ENCODE data around the gene CXCR4. TPM values are rescaled to one million over a fixed set of nuclear protein-coding genes. Genes with fewer than 3 reads are reported as not detected.

The CXCR4 gene
- total and polyA plus RNA-seq, 2 of the 4 experiments (the other 2 are of a cell fraction): not detected

GRCh38 chr2:136108463-136108862, 9.5 kb downstream of the CXCR4 start:
- H3K4me3 ChIP-seq (ENCODE audit: insufficient read depth, low read depth, low read length): no peak overlapping the region
- H3K18ac ChIP-seq (ENCODE audit: low read depth, low read length): no peak overlapping the region
- no peak overlapping the region for H2BK15ac ChIP-seq (ENCODE audit: low read depth, low read length)
- H3K9me3 ChIP-seq (ENCODE audit: control insufficient read depth, insufficient read depth, low read length): no peaks in the 10 kb centered on the region
- H3K4me1 ChIP-seq (ENCODE audit: control insufficient read depth, insufficient read depth, low read length): no peaks in the 10 kb centered on the region
- H3K4ac ChIP-seq (ENCODE audit: low read depth, low read length): no peak overlapping the region
- no peaks in the 10 kb centered on the region for H3K79me1 ChIP-seq (ENCODE audit: low read depth in 1 of 2, low read length in 2 of 2)
- no peak overlapping the region for H2BK120ac ChIP-seq (ENCODE audit: low read depth, low read length)
- H4K20me1 ChIP-seq (ENCODE audit: insufficient read depth, low read length): no peaks in the 10 kb centered on the region
- H3K9me1 ChIP-seq (ENCODE audit: insufficient read depth, low read length): no peaks in the 10 kb centered on the region
- dilution Hi-C loops (cut with HindIII; ENCODE audit: low sequenced_read_pairs, unreplicated experiment) (no loop called here), in situ Hi-C loops (cut with MboI; ENCODE audit: low sequenced_read_pairs) (no loop called here), intact Hi-C loops (cut with micrococcal nuclease) (no loop called here)
- H3K23ac ChIP-seq (ENCODE audit: low read depth, low read length): no peak overlapping the region
- BruUV-seq (replicated peaks): no TSS peak
- H3K4me2 ChIP-seq (ENCODE audit: low read depth, low read length): no peak overlapping the region
- no peak overlapping the region for H2AK5ac ChIP-seq (ENCODE audit: low read depth, low read length)
- H3K14ac ChIP-seq (replicated peaks; ENCODE audit: low read depth, low read length): no peak overlapping the region
- no peak overlapping the region for H2BK5ac ChIP-seq (ENCODE audit: low read depth, low read length, poor library complexity, severe bottlenecking)
- H3K9ac ChIP-seq (ENCODE audit: low read depth, low read length): no peak overlapping the region
- 37% methylated on average over 3 of the region's 3 CpGs; no CpG with 5 or more reads in 1 of the 2 experiments for WGBS, 2 experiments (ENCODE audit: extremely low coverage in 2 of 2, insufficient read length in 1 of 2)
- no peak overlapping the region for H2BK20ac ChIP-seq (ENCODE audit: low read depth, low read length)
- TF ChIP-seq, protein P1, sequence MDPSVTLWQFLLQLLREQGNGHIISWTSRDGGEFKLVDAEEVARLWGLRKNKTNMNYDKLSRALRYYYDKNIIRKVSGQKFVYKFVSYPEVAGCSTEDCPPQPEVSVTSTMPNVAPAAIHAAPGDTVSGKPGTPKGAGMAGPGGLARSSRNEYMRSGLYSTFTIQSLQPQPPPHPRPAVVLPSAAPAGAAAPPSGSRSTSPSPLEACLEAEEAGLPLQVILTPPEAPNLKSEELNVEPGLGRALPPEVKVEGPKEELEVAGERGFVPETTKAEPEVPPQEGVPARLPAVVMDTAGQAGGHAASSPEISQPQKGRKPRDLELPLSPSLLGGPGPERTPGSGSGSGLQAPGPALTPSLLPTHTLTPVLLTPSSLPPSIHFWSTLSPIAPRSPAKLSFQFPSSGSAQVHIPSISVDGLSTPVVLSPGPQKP (IDR thresholded peaks at IDR 0.05; ENCODE audit: borderline replicate concordance, low read depth, low read length): no peak
- TF ChIP-seq, protein P2, sequence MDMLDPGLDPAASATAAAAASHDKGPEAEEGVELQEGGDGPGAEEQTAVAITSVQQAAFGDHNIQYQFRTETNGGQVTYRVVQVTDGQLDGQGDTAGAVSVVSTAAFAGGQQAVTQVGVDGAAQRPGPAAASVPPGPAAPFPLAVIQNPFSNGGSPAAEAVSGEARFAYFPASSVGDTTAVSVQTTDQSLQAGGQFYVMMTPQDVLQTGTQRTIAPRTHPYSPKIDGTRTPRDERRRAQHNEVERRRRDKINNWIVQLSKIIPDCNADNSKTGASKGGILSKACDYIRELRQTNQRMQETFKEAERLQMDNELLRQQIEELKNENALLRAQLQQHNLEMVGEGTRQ (IDR thresholded peaks at IDR 0.05; ENCODE audit: low read depth, low read length): no peak
- TF ChIP-seq MAFK (IDR thresholded peaks at IDR 0.05; ENCODE audit: low read depth, low read length) (no peak), MXI1 (IDR thresholded peaks at IDR 0.05; ENCODE audit: borderline replicate concordance, low read depth, low read length) (no peak), SMC3 (IDR thresholded peaks at IDR 0.05; ENCODE audit: low read depth, low read length) (no peak), RAD21 (IDR thresholded peaks at IDR 0.05; ENCODE audit: low read length) (no peak), POLR2A (IDR thresholded peaks at IDR 0.05; ENCODE audit: low read depth, low read length) (no peak), BHLHE40 (IDR thresholded peaks at IDR 0.05; ENCODE audit: low read depth, low read length) (no peak), NFE2L2 (IDR thresholded peaks at IDR 0.05; ENCODE audit: low read depth, low read length) (no peak), CHD1 (IDR thresholded peaks at IDR 0.05; ENCODE audit: low read depth, low read length) (no peak), CTCF (conservative IDR thresholded peaks at IDR 0.05; ENCODE audit: low read depth, low read length) (no peak), RCOR1 (IDR thresholded peaks at IDR 0.05; ENCODE audit: insufficient replicate concordance, low read length) (no peak), RFX5 (IDR thresholded peaks at IDR 0.05; ENCODE audit: low read depth, low read length) (no peak)
- POLR2A ChIA-PET (ENCODE audit: unreplicated experiment): no interaction called here
- no peaks in the 10 kb centered on the region for H3K36me3 ChIP-seq (ENCODE audit: control insufficient read depth, insufficient read depth, low read length)
- no peak overlapping the region for H4K91ac ChIP-seq (ENCODE audit: insufficient read depth, low read depth, low read length)
- CTCF ChIA-PET: interaction anchor here (1.0 kb wide), 1 partner anchor 12 kb away, joined by 4 read pairs; no protein-coding TSS in a partner anchor
- ATAC-seq (ENCODE audit: low read depth): no peak
- DNase-seq: no peak
- no peak overlapping the region for H2AK9ac ChIP-seq (replicated peaks; ENCODE audit: low read depth, low read length, poor library complexity)
- H3K56ac ChIP-seq (ENCODE audit: extremely low read depth, insufficient read depth, low read length): no peak overlapping the region
- H4K8ac ChIP-seq (ENCODE audit: low read depth in 2 of 2, low read length in 2 of 2): no peak overlapping the region
- H2AFZ ChIP-seq (replicated peaks; ENCODE audit: low read length, poor library complexity): no peak overlapping the region
- H3K27me3 ChIP-seq (ENCODE audit: control insufficient read depth, insufficient read depth, low read length): peaks cover 7% of the 10 kb centered on the region; the same call in 1 of the 2 replicates
- no peak overlapping the region for H3K27ac ChIP-seq (ENCODE audit: insufficient read depth, low read length)
- no peak overlapping the region for H4K5ac ChIP-seq (ENCODE audit: low read depth, low read length)
